ENCODE data around the gene SGCA.

The SGCA gene

GRCh38 chr17:50183421-50183994, 17.7 kb downstream of the SGCA start:
- peak overlapping the region; percentile 73 for H3K4me2 ChIP-seq (ENCODE audit: low read length)
- no peak for TF ChIP-seq EZH2phosphoT487 (IDR thresholded peaks at IDR 0.05; ENCODE audit: borderline replicate concordance, low read length)
- TF ChIP-seq CTCF (IDR thresholded peaks at IDR 0.05; ENCODE audit: low read depth, low read length, poor library complexity, severe bottlenecking), result no peak

GRCh38 chr17:50184064-50184463, 18.3 kb downstream of the SGCA start:
- H3K27me3 ChIP-seq (ENCODE audit: control insufficient read depth, low read length), result no peaks in the 10 kb centered on the region
- peak overlapping the region; percentile 52 for H3K4me3 ChIP-seq (ENCODE audit: low read length)

More at GRCh38 chr17:50183421-50183994, 17.7 kb downstream of the SGCA start:
- peak overlapping the region; percentile 52 for H3K4me3 ChIP-seq (ENCODE audit: low read length)
- no peaks in the 10 kb centered on the region for H3K9me2 ChIP-seq (replicated peaks; ENCODE audit: control insufficient read depth, low read length)
- no peaks in the 10 kb centered on the region for H3K27me3 ChIP-seq (ENCODE audit: control insufficient read depth, low read length)
- no peaks in the 10 kb centered on the region for H3K36me3 ChIP-seq (ENCODE audit: control insufficient read depth, low read length)
- no peaks in the 10 kb centered on the region for H3K9me3 ChIP-seq (ENCODE audit: control insufficient read depth, insufficient read depth, low read length)
- peak overlapping the region; percentile 49 for H3K27ac ChIP-seq (ENCODE audit: low read depth, low read length)
- H4K20me1 ChIP-seq (ENCODE audit: control insufficient read depth, insufficient read depth, low read depth, low read length), result no peaks in the 10 kb centered on the region
- peaks cover 2% of the 10 kb centered on the region; the same call in 1 of the 2 replicates for H3F3A ChIP-seq (ENCODE audit: control insufficient read depth, insufficient read depth)
- peaks cover 33% of the 10 kb centered on the region for H3K4me1 ChIP-seq (ENCODE audit: control insufficient read depth, low read length)
- no peaks in the 10 kb centered on the region for H3K79me2 ChIP-seq (ENCODE audit: control insufficient read depth, low read length)

GRCh38 chr17:50184611-50185398, 19.0 kb downstream of the SGCA start:
- no peaks in the 10 kb centered on the region for H3K9me3 ChIP-seq (ENCODE audit: control insufficient read depth, insufficient read depth, low read length)
- no peaks in the 10 kb centered on the region for H3K79me2 ChIP-seq (ENCODE audit: control insufficient read depth, low read length)
- H3F3A ChIP-seq (ENCODE audit: control insufficient read depth, insufficient read depth), result peaks cover 2% of the 10 kb centered on the region; the same call in 1 of the 2 replicates
- TF ChIP-seq EZH2phosphoT487 (IDR thresholded peaks at IDR 0.05; ENCODE audit: borderline replicate concordance, low read length) (no peak), CTCF (IDR thresholded peaks at IDR 0.05; ENCODE audit: low read depth, low read length, poor library complexity, severe bottlenecking) (no peak)
- H3K4me1 ChIP-seq (ENCODE audit: control insufficient read depth, low read length), result peaks cover 32% of the 10 kb centered on the region
- peak overlapping the region; percentile 52 for H3K4me3 ChIP-seq (ENCODE audit: low read length)
- H3K27me3 ChIP-seq (ENCODE audit: control insufficient read depth, low read length), result no peaks in the 10 kb centered on the region
- no peaks in the 10 kb centered on the region for H3K36me3 ChIP-seq (ENCODE audit: control insufficient read depth, low read length)
- no peaks in the 10 kb centered on the region for H4K20me1 ChIP-seq (ENCODE audit: control insufficient read depth, insufficient read depth, low read depth, low read length)
- peak overlapping the region; percentile 49 for H3K27ac ChIP-seq (ENCODE audit: low read depth, low read length)
- H3K9me2 ChIP-seq (replicated peaks; ENCODE audit: control insufficient read depth, low read length), result no peaks in the 10 kb centered on the region
- H3K4me2 ChIP-seq (ENCODE audit: low read length), result peak overlapping the region; percentile 73

More at GRCh38 chr17:50184064-50184463, 18.3 kb downstream of the SGCA start:
- H3K27ac ChIP-seq (ENCODE audit: low read depth, low read length), result peak overlapping the region; percentile 49
- no peaks in the 10 kb centered on the region for H3K79me2 ChIP-seq (ENCODE audit: control insufficient read depth, low read length)
- TF ChIP-seq CTCF (IDR thresholded peaks at IDR 0.05; ENCODE audit: low read depth, low read length, poor library complexity, severe bottlenecking), result peak; percentile 30
- no peak for TF ChIP-seq EZH2phosphoT487 (IDR thresholded peaks at IDR 0.05; ENCODE audit: borderline replicate concordance, low read length)
- H4K20me1 ChIP-seq (ENCODE audit: control insufficient read depth, insufficient read depth, low read depth, low read length), result no peaks in the 10 kb centered on the region
- peaks cover 32% of the 10 kb centered on the region for H3K4me1 ChIP-seq (ENCODE audit: control insufficient read depth, low read length)
- H3F3A ChIP-seq (ENCODE audit: control insufficient read depth, insufficient read depth), result peaks cover 2% of the 10 kb centered on the region; the same call in 1 of the 2 replicates
- H3K9me3 ChIP-seq (ENCODE audit: control insufficient read depth, insufficient read depth, low read length), result no peaks in the 10 kb centered on the region
- H3K36me3 ChIP-seq (ENCODE audit: control insufficient read depth, low read length), result no peaks in the 10 kb centered on the region
- H3K4me2 ChIP-seq (ENCODE audit: low read length), result peak overlapping the region; percentile 73
- H3K9me2 ChIP-seq (replicated peaks; ENCODE audit: control insufficient read depth, low read length), result no peaks in the 10 kb centered on the region
